ENCODE measurements around the gene TBL1X.
"Not testable (repeated sequence)": the region's sequence is repeated elsewhere in the genome, so short reads cannot be mapped to it uniquely, and the experiment has no call there.

The TBL1X gene

DNA sequence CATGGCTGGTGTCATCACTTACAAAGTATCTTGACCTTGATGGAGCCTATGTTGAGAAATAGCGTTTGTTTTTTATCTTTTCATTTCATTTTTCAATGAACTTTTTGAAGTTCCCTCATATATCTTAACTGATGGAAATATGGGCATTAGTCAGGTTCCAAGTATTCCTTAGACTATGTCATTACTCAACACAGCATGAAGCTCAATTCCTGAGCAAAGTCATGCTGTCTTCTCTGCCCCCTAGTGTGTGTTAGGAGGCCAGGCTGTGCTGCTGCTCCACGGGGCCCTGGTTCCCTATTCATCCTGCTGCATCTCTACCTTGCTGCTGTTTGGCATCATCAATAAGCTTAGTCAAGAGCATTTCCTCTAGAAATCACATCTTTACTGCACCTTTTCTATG is 259.9 kb downstream of the TBL1X start:
- DNase-seq: no peak

GRCh38 chrX:9728261-9728660 is 263.4 kb downstream of the TBL1X start:
- no peak for DNase-seq

DNA sequence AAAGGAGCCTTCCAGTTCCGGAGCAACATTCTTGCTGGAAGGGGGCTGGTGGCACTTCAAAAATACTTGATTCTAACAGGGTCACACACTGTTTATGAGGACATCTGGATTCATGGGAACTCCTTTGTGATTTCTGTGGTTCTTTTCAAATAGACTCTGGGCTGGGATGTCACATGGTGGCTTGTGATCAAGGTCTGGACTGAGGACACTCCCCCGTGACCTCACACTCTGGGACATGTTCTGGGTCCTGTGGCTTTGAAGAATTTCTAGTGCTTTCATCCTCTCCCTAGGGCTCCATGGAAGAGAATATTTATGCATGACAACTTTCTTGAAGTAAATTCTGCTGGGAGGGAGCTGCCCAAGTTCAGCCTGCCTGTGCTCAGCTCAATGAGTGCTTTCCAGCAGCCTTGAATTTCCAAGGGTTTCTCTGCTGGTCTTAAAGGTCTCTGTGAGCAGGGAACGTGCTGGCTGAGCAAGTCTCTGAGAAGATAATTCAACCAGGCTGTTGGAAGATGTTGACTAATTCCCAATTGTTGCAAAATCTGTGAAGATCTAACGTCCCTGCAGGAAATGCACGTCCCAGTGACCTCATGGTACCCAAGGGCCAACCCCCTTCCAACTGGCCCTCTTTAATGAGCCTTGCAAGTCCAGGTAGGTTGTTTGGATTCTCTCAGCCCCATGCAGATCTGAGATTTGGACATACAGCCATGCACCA is 264.5 kb downstream of the TBL1X start:
- no peak for DNase-seq

- DNase-seq: no peak
These were observed 265.2 kb downstream of the TBL1X start for GRCh38 chrX:9730078-9730477.

GRCh38 chrX:9730752-9731151 is 265.9 kb downstream of the TBL1X start:
- no peak for DNase-seq

DNA sequence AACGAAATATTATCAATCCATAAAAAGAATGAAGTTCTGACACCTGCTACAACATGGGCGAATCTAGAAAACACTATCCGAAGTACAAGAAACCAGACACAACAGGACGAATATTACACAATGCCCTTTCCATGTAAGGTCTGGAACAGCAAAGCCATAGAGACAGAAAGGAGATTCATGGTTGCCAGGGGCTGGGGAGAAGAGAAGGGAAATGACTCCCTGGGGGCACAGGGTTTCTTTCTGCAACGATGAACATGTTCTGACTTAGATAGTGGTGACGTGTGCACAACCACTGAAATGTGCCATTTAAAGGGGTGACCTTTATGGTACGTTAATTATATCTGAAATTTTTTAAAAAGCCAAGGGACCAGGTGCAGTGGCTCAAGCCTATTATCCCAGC is 272.5 kb downstream of the TBL1X start:
- no peak for DNase-seq

DNA sequence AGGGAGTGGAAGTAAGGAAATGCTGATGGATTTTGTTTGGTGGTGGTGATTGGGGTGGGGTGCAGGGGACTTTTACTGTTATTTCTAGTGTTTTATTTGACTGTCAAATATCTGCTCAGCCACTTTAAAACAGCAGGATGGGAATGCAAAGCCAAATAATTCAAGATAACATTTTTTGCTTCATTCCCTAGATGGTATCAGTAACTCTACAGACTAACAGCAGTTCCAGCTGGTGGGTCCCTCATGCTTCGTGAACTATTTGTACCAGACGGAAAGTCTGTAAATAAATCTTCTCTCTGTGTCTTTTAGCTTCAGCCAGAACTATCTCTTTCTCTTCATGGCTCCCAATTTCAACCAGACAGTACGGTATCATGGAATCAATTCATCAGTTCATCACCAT is 273.3 kb downstream of the TBL1X start:
- no peak for DNase-seq

DNA sequence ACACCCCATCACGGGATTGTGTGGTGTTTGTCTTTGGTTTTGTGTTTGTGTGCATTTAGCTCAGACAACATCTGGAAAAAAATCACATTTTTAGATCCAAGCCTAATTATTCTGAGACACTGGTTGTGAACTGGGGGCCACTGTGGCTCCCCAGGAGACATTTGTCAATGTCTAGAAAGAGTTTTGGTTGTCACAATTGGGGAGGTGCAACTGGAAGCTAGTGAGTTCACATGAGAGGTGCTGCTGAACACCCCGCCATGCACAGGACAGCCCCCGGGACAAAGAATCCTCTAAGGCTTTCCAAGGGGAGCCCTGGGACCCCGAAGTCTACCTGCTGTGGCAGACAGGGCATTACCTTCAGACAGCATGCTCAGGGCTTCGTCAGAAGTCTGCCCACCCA is 274.3 kb downstream of the TBL1X start:
- DNase-seq: no peak

DNA sequence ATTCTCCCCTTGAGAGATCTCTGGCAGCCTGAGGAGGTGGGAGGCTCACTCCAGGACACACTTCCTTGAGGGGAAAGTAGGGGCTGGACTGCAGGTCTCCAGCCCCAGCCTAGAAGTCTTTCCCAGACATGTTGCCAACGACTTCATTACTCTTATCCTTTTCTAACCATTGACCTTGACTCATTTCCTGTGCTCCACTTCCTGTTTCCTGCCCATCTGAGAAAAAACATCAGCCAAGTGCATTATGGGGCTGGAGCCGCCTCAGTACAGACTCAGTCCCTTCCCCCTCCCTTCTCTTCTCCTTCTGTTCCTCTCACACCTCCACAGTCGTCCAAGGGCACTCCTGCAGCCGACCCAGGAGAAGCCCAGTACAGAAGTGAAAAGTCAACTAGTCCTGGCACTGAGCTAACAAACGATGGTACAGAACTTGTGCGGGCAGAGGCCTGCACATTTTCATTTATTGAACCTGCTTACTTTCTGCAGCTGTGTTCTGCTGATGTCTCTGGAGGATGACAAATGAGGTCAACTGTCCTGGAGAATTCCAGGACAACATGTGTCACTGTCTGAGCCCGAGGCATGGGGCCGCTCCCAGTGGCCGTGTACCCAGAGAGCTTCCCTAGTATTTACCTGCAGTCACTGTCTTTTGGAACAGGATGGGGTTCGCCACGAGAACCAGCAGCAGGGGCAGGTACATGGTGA is 280.7 kb downstream of the TBL1X start:
- no peak for DNase-seq

- no peak for DNase-seq
These were observed 281.5 kb downstream of the TBL1X start for GRCh38 chrX:9746148-9746888.

GRCh38 chrX:9747644-9748043 is 282.8 kb downstream of the TBL1X start:
- DNase-seq: no peak

DNA sequence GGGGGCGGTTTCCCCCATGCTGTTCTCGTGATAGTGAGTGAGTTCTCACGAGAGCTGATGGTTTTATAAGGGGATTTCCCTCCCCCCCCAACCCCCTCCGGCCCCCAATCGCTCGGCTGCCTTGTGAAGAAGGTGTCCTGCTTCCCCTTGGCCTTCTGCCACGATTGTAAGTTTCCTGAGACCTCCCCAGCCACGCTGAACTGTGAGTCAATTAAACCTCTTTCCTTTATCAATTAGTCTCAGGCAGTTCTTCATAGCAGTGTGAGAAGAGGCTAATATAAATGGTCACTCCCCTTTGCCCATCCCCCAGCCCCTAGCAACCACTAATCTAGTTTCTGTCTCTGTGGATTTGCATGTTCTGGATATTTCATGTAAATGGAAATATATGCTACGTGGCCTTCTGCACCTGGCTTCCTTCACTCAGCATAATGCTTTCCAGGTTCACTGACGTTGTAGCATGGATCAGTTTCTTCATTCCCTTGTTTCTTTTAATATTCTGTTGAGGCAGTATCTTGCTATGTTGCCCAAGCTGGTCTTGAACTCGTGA is 284.4 kb downstream of the TBL1X start:
- DNase-seq: no peak

GRCh38 chrX:9757366-9757765 is 292.5 kb downstream of the TBL1X start:
- DNase-seq: no peak

- DNase-seq: no peak
These were observed 293.3 kb downstream of the TBL1X start for GRCh38 chrX:9758021-9758638.

GRCh38 chrX:9759337-9759736 is 294.5 kb downstream of the TBL1X start:
- no peak for DNase-seq

GRCh38 chrX:9765072-9765736 is 300.3 kb downstream of the TBL1X start:
- DNase-seq: no peak

GRCh38 chrX:9765737-9766097 is 300.9 kb downstream of the TBL1X start, which contains the start of gene GPR143:
TSS of gene GPR143 (minus strand) at chrX:9765847. CDS start at chrX:9765817, 30 bp downstream.
- DNase-seq: no peak

GRCh38 chrX:9767375-9767774 is 302.5 kb downstream of the TBL1X start:
- DNase-seq: no peak

DNA sequence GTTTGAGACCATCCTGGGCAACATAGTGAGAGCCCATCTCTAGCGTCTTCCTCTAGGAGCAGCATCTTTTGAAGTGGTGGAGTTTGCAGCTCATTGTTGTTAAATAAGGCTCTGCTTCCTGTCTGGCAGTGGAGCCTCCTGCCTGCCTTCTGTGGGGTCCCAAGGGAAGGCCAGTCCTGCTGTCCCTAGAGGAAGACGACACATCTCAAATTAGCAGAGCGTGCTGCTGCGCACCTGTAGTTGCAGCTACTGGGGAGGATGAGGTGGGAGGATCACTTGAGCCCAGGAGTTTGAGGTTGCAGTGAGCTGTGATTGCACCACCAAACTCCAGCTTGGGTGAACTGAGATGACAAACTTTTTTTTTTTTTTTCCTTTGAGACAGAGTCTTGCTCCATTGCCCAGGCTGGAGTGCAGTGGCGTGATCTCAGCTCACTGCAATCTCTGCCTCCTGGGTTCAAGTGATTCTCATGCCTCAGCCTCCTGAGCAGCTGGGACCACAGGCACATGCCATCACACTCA is 303.5 kb downstream of the TBL1X start:
- not testable (repeated sequence) for DNase-seq

- no peak for DNase-seq
These were observed 305.5 kb downstream of the TBL1X start for GRCh38 chrX:9770319-9770718.

- no peak for DNase-seq
These were observed 308.1 kb downstream of the TBL1X start for GRCh38 chrX:9772943-9773342.

GRCh38 chrX:9775930-9776329 is 311.1 kb downstream of the TBL1X start:
- no peak for DNase-seq
